H1 (cell line): Measurements from ENCODE around the gene ADD2. TPM values are rescaled to one million over a fixed set of nuclear protein-coding genes. Genes with fewer than 3 reads are reported as not detected.
A peak's percentile ranks its signal among the peaks of the same experiment; 100 is the strongest.

Source experiments
- CTCF ChIA-PET: fragments of 300-600 bp; sonication (Branson Sonifier 250); formaldehyde crosslinking; loops from one replicate; lab custom pipeline; 2021; ENCODE audit not compliant: partially characterized antibody; lab: Charles Lee
- POLR2A ChIA-PET: fragments of 300-600 bp; sonication (Branson Sonifier 250); formaldehyde crosslinking; loops from one replicate; lab custom pipeline; 2021; ENCODE audit warnings: inconsistent platforms; ENCODE audit not compliant: partially characterized antibody; lab: Charles Lee
- DNase-seq, 2 experiments: peaks; one replicate each; pipeline versions ENCODE4 v3.0.0 to v3.0.0-alpha.2; 2010 to 2022; ENCODE audit warnings: low spot score in 2 of 2, low read depth in 1 of 2, mixed read lengths in 1 of 2
- FAIRE-seq: peaks from 2 replicates; lab custom pipeline; 2011; peaks lifted over from hg19 to GRCh38; lab: Jason Lieb, UNC
- H2AFZ ChIP-seq: 2 replicates; pipeline ENCODE4 v1.8.1; 2012; ENCODE audit warnings: low read length, inconsistent platforms
- H2AK5ac ChIP-seq: 2 replicates; pipeline ENCODE4 v1.6.1; 2013; ENCODE audit warnings: low read depth, low read length
- H2BK120ac ChIP-seq: replicated peaks from 2 replicates; pipeline ENCODE3; 2013; ENCODE audit warnings: low read depth, low read length, inconsistent platforms
- H2BK12ac ChIP-seq: 2 replicates; pipeline ENCODE4 v1.6.1; 2013; ENCODE audit warnings: low read depth, low read length
- H2BK15ac ChIP-seq: 2 replicates; pipeline ENCODE4 v1.6.1; 2013; ENCODE audit warnings: low read length
- H2BK20ac ChIP-seq: 2 replicates; pipeline ENCODE4 v1.6.1; 2013; ENCODE audit warnings: low read length
- H2BK5ac ChIP-seq: 2 replicates; pipeline ENCODE4 v1.6.1; 2013; ENCODE audit warnings: low read depth, low read length
- H3K14ac ChIP-seq: 2 replicates; pipeline ENCODE4 v1.6.1; 2013; ENCODE audit warnings: inconsistent platforms; ENCODE audit not compliant: insufficient read length
- H3K18ac ChIP-seq: 2 replicates; pipeline ENCODE4 v1.6.1; 2013; ENCODE audit warnings: low read length; ENCODE audit errors: extremely low read depth
- H3K23ac ChIP-seq: 2 replicates; pipeline ENCODE4 v1.6.1; 2013; ENCODE audit warnings: inconsistent platforms; ENCODE audit not compliant: insufficient read length
- H3K23me2 ChIP-seq: 2 replicates; pipeline ENCODE4 v1.6.1; 2013; ENCODE audit warnings: low read depth, low read length
- H3K27ac ChIP-seq: 2 replicates; pipeline ENCODE4 v1.6.1; 2011; ENCODE audit warnings: low read depth, low read length, inconsistent platforms
- H3K27me3 ChIP-seq, 4 experiments: replicated peaks in 1 of 4; 1 replicate in 1 of 4; 2 replicates in 3 of 4; pipeline versions ENCODE4 v1.6.1 to v1.8.1; 2011 to 2013; ENCODE audit warnings: low read length in 3 of 4, mild to moderate bottlenecking in 3 of 4, inconsistent platforms in 2 of 4, mixed read lengths in 2 of 4, moderate library complexity in 1 of 4; ENCODE audit not compliant: control insufficient read depth in 3 of 4, insufficient read depth in 3 of 4; ENCODE audit errors: extremely low read depth in 1 of 4
- H3K36me3 ChIP-seq, 4 experiments: 2 replicates each; pipeline versions ENCODE4 v1.6.1 to v1.8.1; 2011 to 2013; ENCODE audit warnings: mild to moderate bottlenecking in 4 of 4, low read length in 3 of 4, moderate library complexity in 2 of 4, control low read depth in 1 of 4, inconsistent platforms in 1 of 4; ENCODE audit not compliant: insufficient read depth in 4 of 4, control insufficient read depth in 2 of 4
- H3K4ac ChIP-seq: replicated peaks from 2 replicates; pipeline ENCODE3; 2013; ENCODE audit warnings: low read length, low read depth, mixed read lengths, inconsistent platforms; ENCODE audit not compliant: insufficient read length
- H3K4me1 ChIP-seq, 4 experiments: replicated peaks in 1 of 4; 1 replicate in 1 of 4; 2 replicates in 3 of 4; pipeline versions ENCODE4 v1.6.1 to v1.8.1; 2011 to 2013; ENCODE audit warnings: low read length in 3 of 4, inconsistent platforms in 2 of 4, mixed read lengths in 1 of 4; ENCODE audit not compliant: insufficient read depth in 4 of 4, control insufficient read depth in 3 of 4
- H3K4me2 ChIP-seq, 2 experiments: 2 replicates each; pipeline versions ENCODE4 v1.6.1 to v1.8.1; 2011 to 2013; ENCODE audit warnings: low read depth in 2 of 2, low read length in 2 of 2, control low read depth in 1 of 2, inconsistent platforms in 1 of 2, mild to moderate bottlenecking in 1 of 2; ENCODE audit not compliant: insufficient read depth in 1 of 2
- H3K4me3 ChIP-seq, 4 experiments: fragments of 200-600, 300-600 bp in 1 of 4; sonication (generic), shearing (Covaris generic), sonication (Bioruptor Twin) in 1 of 4; 2 replicates each; pipeline versions ENCODE4 v1.5.1 to v1.8.1; 2011 to 2016; ENCODE audit warnings: low read length in 4 of 4, low read depth in 3 of 4, control low read depth in 2 of 4, inconsistent platforms in 2 of 4, mild to moderate bottlenecking in 2 of 4, mixed read lengths in 1 of 4, moderate library complexity in 1 of 4; ENCODE audit not compliant: insufficient read depth in 2 of 4; ENCODE audit errors: extremely low read depth in 1 of 4
- H3K56ac ChIP-seq: replicated peaks from 2 replicates; pipeline ENCODE3; 2013; ENCODE audit warnings: low read depth, mild to moderate bottlenecking, mixed read lengths, low read length, inconsistent platforms; ENCODE audit not compliant: insufficient read length
- H3K79me1 ChIP-seq: 2 replicates; pipeline ENCODE4 v1.6.1; 2013; ENCODE audit warnings: low read depth, low read length, control low read depth
- H3K79me2 ChIP-seq, 2 experiments: 2 replicates each; pipeline versions ENCODE4 v1.6.1 to v1.8.1; 2012 to 2013; ENCODE audit warnings: low read length in 2 of 2, mild to moderate bottlenecking in 2 of 2, inconsistent platforms in 1 of 2; ENCODE audit not compliant: insufficient read depth in 2 of 2, control insufficient read depth in 1 of 2
- H3K9ac ChIP-seq, 4 experiments: replicated peaks in 1 of 4; 1 replicate in 1 of 4; 2 replicates in 3 of 4; pipeline versions ENCODE4 v1.6.1 to v1.8.1; 2011 to 2013; ENCODE audit warnings: low read depth in 3 of 4, low read length in 3 of 4, control low read depth in 2 of 4, mild to moderate bottlenecking in 2 of 4, moderate library complexity in 2 of 4, inconsistent platforms in 1 of 4; ENCODE audit errors: extremely low read depth in 1 of 4
- H3K9me3 ChIP-seq, 2 experiments: 2 replicates each; pipeline versions ENCODE4 v1.6.1 to v1.8.1; 2012 to 2013; ENCODE audit warnings: mild to moderate bottlenecking in 2 of 2, moderate library complexity in 2 of 2, control low read depth in 1 of 2, inconsistent platforms in 1 of 2, low read depth in 1 of 2, low read length in 1 of 2, mixed read lengths in 1 of 2; ENCODE audit not compliant: insufficient read depth in 2 of 2
- H4K20me1 ChIP-seq, 2 experiments: replicated peaks in 1 of 2; 2 replicates each; pipeline versions ENCODE3 to v1.8.1; 2011 to 2013; ENCODE audit warnings: inconsistent platforms in 2 of 2, low read length in 2 of 2, mild to moderate bottlenecking in 1 of 2; ENCODE audit not compliant: insufficient read depth in 2 of 2, control insufficient read depth in 1 of 2
- H4K5ac ChIP-seq: 2 replicates; pipeline ENCODE4 v1.6.1; 2013; ENCODE audit warnings: low read length, low read depth, mixed read lengths, inconsistent platforms; ENCODE audit not compliant: insufficient read length
- H4K8ac ChIP-seq: 2 replicates; pipeline ENCODE4 v1.8.0; 2013; ENCODE audit warnings: mild to moderate bottlenecking, moderate library complexity, low read length, inconsistent platforms; ENCODE audit not compliant: insufficient read depth; ENCODE audit errors: extremely low read depth
- H4K91ac ChIP-seq: replicated peaks from 2 replicates; pipeline ENCODE3; 2013; ENCODE audit warnings: low read length, mixed read lengths, inconsistent platforms; ENCODE audit not compliant: insufficient read length
- ASH2L ChIP-seq: fragments of 200-600, 300-600 bp; sonication (generic); IDR thresholded peaks from one replicate; pipeline ENCODE4 v1.7.1; 2017; ENCODE audit warnings: low read length
- CEBPB ChIP-seq: IDR thresholded peaks from 2 replicates; pipeline ENCODE4 v1.6.1; 2012; ENCODE audit warnings: low read depth, low read length
- CHD2 ChIP-seq: IDR thresholded peaks from 2 replicates; pipeline ENCODE4 v1.6.1; 2012; ENCODE audit warnings: low read length, improper control_type of control experiment
- EZH2 ChIP-seq: fragments of 200-600 bp; sonication (generic); IDR thresholded peaks from 2 replicates; pipeline ENCODE4 v1.7.1; 2012; ENCODE audit warnings: low read depth, mild to moderate bottlenecking, moderate library complexity, low read length, inconsistent platforms; ENCODE audit not compliant: severe bottlenecking
- GTF2F1 ChIP-seq: IDR thresholded peaks from 2 replicates; pipeline ENCODE4 v1.6.1; 2012; ENCODE audit warnings: low read depth, low read length, improper control_type of control experiment, borderline replicate concordance
- HDAC2 ChIP-seq, 2 experiments: fragments of 300-600 bp in 1 of 2; sonication (generic) in 1 of 2; IDR thresholded peaks; 2 replicates each; pipeline ENCODE4 v1.6.1; 2011 to 2012; ENCODE audit warnings: low read depth in 2 of 2, low read length in 2 of 2, mild to moderate bottlenecking in 2 of 2, moderate library complexity in 2 of 2, borderline replicate concordance in 1 of 2, inconsistent platforms in 1 of 2
- HDAC6 ChIP-seq: IDR thresholded peaks from one replicate; pipeline ENCODE4 v1.7.1; 2012; ENCODE audit warnings: low read depth, mild to moderate bottlenecking, inconsistent platforms, low read length, moderate library complexity
- MAX ChIP-seq: IDR thresholded peaks from 2 replicates; pipeline ENCODE4 v1.6.1; 2012; ENCODE audit warnings: inconsistent platforms
- NANOG ChIP-seq: IDR thresholded peaks from 2 replicates; pipeline ENCODE4 v1.6.1; 2011; ENCODE audit warnings: low read length, low read depth, mild to moderate bottlenecking, inconsistent platforms; ENCODE audit not compliant: insufficient read depth, poor library complexity, severe bottlenecking
- POLR2A ChIP-seq, 2 experiments: IDR thresholded peaks; 1 replicate in 1 of 2; 2 replicates in 1 of 2; pipeline ENCODE4 v1.6.1; 2011; ENCODE audit warnings: low read depth in 2 of 2, low read length in 2 of 2, mild to moderate bottlenecking in 2 of 2; ENCODE audit errors: control extremely low read depth in 1 of 2
- RBBP5 ChIP-seq: IDR thresholded peaks from 2 replicates; pipeline ENCODE4 v1.7.1; 2012; ENCODE audit warnings: low read depth, mild to moderate bottlenecking, inconsistent platforms, low read length, moderate library complexity, borderline replicate concordance
- SIN3A ChIP-seq, 2 experiments: IDR thresholded peaks in 1 of 2; conservative IDR thresholded peaks in 1 of 2; 2 replicates each; pipeline ENCODE4 v1.6.1; 2011 to 2012; ENCODE audit warnings: low read length in 2 of 2, improper control_type of control experiment in 1 of 2, low read depth in 1 of 2, mild to moderate bottlenecking in 1 of 2
- SP1 ChIP-seq: IDR thresholded peaks from 2 replicates; pipeline ENCODE4 v1.6.1; 2011; ENCODE audit warnings: low read depth, low read length
- SP2 ChIP-seq: IDR thresholded peaks from 2 replicates; pipeline ENCODE4 v1.6.1; 2012; ENCODE audit warnings: mild to moderate bottlenecking, low read length, inconsistent platforms
- TEAD4 ChIP-seq: IDR thresholded peaks from 2 replicates; pipeline ENCODE4 v1.6.1; 2012; ENCODE audit warnings: low read depth, low read length, inconsistent platforms, mixed read lengths
- WGBS, 2 experiments: shearing (Covaris generic) in 1 of 2; methylation state at CpG; one replicate each; pipeline versions ENCODE4 v1.1.6 to v1.1.7; 2013 to 2015; ENCODE audit warnings: low lambda C conversion rate in 2 of 2, mixed read lengths in 2 of 2, inconsistent platforms in 1 of 2, low coverage in 1 of 2, missing lambda C conversion rate in 1 of 2; ENCODE audit not compliant: insufficient replicate concordance in 2 of 2, insufficient coverage in 1 of 2, insufficient read length in 1 of 2; ENCODE audit errors: extremely low coverage in 1 of 2, missing lambda C conversion rate in 1 of 2; 5-methylcytosine and 5-hydroxymethylcytosine counted together
- polyA plus RNA-seq, 7 experiments: library from polyadenylated mRNA; depleted of rRNA in 3 of 7; stranded (reverse) in 5 of 7; unstranded in 2 of 7; fragments of >200 nt in 5 of 7; fragments of 200-250 nt in 2 of 7; gene quantifications; 1 replicate in 5 of 7; 2 replicates in 1 of 7; 4 replicates in 1 of 7; pipeline versions ENCODE4 v1.2.1 to v1.2.3, GENCODE V29; 2011 to 2013; ENCODE audit warnings: missing spikeins in 2 of 7, mixed read lengths in 2 of 7
- total RNA-seq: library from RNA; stranded (reverse); fragmentation: NEBNext Ultra II Directional; extraction: Animal tissue kit (Norgen Biotek cat#: 25700); gene quantifications from 2 replicates; pipeline ENCODE4 v1.2.1, GENCODE V29; 2021

ADD2 gene
- total and polyA plus RNA-seq, 2 of the 8 experiments (the other 6 are each of a cell fraction or from before 2014, with no cell fraction given) = 58.5 to 170 TPM

DNA sequence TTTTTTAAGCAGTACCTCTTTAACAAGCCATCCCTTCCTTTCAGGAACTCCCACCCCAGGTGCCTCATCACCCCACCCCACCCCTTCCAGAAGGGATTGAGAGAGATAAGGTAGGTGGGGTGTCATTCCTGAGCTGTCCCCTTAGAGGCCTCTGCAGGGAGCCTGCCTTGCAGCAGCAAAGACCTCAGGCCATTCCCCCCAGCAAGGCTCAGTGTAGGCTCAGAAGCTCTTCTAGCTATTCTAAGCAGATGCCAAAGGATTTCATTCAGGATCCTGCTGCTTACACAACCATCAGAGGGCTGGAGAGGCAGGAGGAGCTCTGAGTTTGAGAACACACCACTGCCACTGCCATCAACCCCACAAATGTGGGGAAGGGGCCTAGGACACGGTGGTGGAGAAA lies 28.3 kb upstream of the ADD2 start:
- Histone ChIP-seq H2BK5ac (no peak overlapping the region), H3K14ac (no peak overlapping the region), H3K9ac (no peak overlapping the region), H3K79me1 (no peaks in the 10 kb centered on the region), H3K23me2 (no peaks in the 10 kb centered on the region), H3K79me2 (no peaks in the 10 kb centered on the region), H4K91ac (no peak overlapping the region), H2BK12ac (peak overlapping the region; percentile 39; the same call in 1 of the 2 replicates), H4K20me1 (no peaks in the 10 kb centered on the region), H2AFZ (no peak overlapping the region), H3K27me3 (peaks cover 10 to 23% (median 13%) of the 10 kb centered on the region in 4 experiments), H4K5ac (no peak overlapping the region), H3K4ac (no peak overlapping the region), H3K27ac (no peak overlapping the region), H3K4me1 (peaks cover 0 to 3% (median 0%) of the 10 kb centered on the region in 4 experiments; a peak in 1 of 7 replicates), H3K9me3 (peaks cover 4 to 6% of the 10 kb centered on the region in 2 experiments; a peak in 2 of 4 replicates), H2BK120ac (no peak overlapping the region), H3K4me3 (no peak overlapping the region), H4K8ac (no peak overlapping the region), H3K18ac (no peak overlapping the region), H3K4me2 (no peak overlapping the region), H3K36me3 (no peaks in the 10 kb centered on the region), H3K56ac (no peak overlapping the region), H2BK20ac (no peak overlapping the region), H2AK5ac (no peak overlapping the region), H3K23ac (no peak overlapping the region), H2BK15ac (no peak overlapping the region)
- ChIA-PET POLR2A (no interaction called here), CTCF (interaction anchor here (0.6 to 13.4 kb wide), 12 partner anchors 24 to 164 kb away, joined by 3 to 91 read pairs (median 5); partner anchors contain the start of gene CLEC4F)
- 83% methylated on average over 1 of the region's 1 CpG; no CpG with 5 or more reads in 1 of the 2 experiments for WGBS, 2 experiments
- FAIRE-seq (no peak), DNase-seq (no peak)
- TF ChIP-seq POLR2A (IDR thresholded peaks at IDR 0.05; ENCODE audit: control extremely low read depth in 1 of 2, low read depth in 2 of 2, low read length in 2 of 2) (no peak), GTF2F1 (no peak), SIN3A (conservative IDR thresholded peaks at IDR 0.05 in 1 of 2, IDR thresholded peaks at IDR 0.05 in 1 of 2; ENCODE audit: low read depth in 1 of 2, low read length in 2 of 2) (no peak), SP2 (no peak), NANOG (no peak), CHD2 (no peak), HDAC2 (IDR thresholded peaks at IDR 0.05; ENCODE audit: borderline replicate concordance in 1 of 2, low read depth in 2 of 2, low read length in 2 of 2) (no peak), RBBP5 (no peak), TEAD4 (no peak), SP1 (no peak), ASH2L (no peak), EZH2 (no peak), CEBPB (no peak), MAX (no peak), HDAC6 (no peak)
